K562 (cell line): Measurements from ENCODE around the gene KCNJ8. TPM values are rescaled to one million over a fixed set of nuclear protein-coding genes. Genes with fewer than 3 reads are reported as not detected.

Source experiments
- ATAC-seq: fragments of 200-7000 bp; cut with Tn5 transposase; 3 replicates; pipeline ENCODE4 v1.9.1; 2020; ENCODE audit warnings: moderate library complexity
- BruUV-seq: library from RNA; stranded (reverse); fragments of 400-500 nt; replicated peaks from 2 replicates; lab custom pipeline; 2021; lab: Mats Ljungman, UMichigan
- CTCF ChIA-PET: fragments of 300-600 bp; formaldehyde crosslinking; extraction: SDS; loops from one replicate; lab custom pipeline; 2021; ENCODE audit warnings: low intra/inter-chr PET ratio; lab: Yijun Ruan, JAX
- POLR2A ChIA-PET: fragments of 300-600, 350-650 bp; sonication (Branson Sonifier 250); formaldehyde crosslinking; extraction: SDS; loops from one replicate; lab custom pipeline; 2021; ENCODE audit warnings: antibody characterized with exemption, inconsistent platforms; lab: Yijun Ruan, JAX
- DNase-seq, 4 experiments: peaks; one replicate each; pipeline versions ENCODE4 v3.0.0 to v3.0.0-alpha.2; 2011 to 2018; ENCODE audit warnings: low spot score in 3 of 4, mixed read lengths in 3 of 4; ENCODE audit errors: extremely low read depth in 1 of 4
- FAIRE-seq: peaks from 2 replicates; lab custom pipeline; 2011; peaks lifted over from hg19 to GRCh38; lab: Jason Lieb, UNC
- H2AFZ ChIP-seq: 2 replicates; pipeline ENCODE4 v1.6.0; 2011; ENCODE audit warnings: low read depth, low read length, control low read depth, inconsistent platforms
- H3K27ac ChIP-seq: fragments of 200-600 bp; 3 replicates; pipeline ENCODE4 v1.8.0; 2011; ENCODE audit warnings: low read depth, mild to moderate bottlenecking, control low read depth, inconsistent platforms, low read length, moderate library complexity, mixed read lengths; ENCODE audit errors: extremely low read depth
- H3K27me3 ChIP-seq, 2 experiments: fragments of 300-600 bp in 1 of 2; 2 replicates in 1 of 2; 3 replicates in 1 of 2; pipeline versions ENCODE4 v1.6.0 to v1.8.0; 2011; ENCODE audit warnings: inconsistent platforms in 2 of 2, low read length in 2 of 2, mild to moderate bottlenecking in 1 of 2, mixed read lengths in 1 of 2, moderate library complexity in 1 of 2; ENCODE audit not compliant: control insufficient read depth in 2 of 2, insufficient read depth in 2 of 2
- H3K36me3 ChIP-seq: fragments of 300-600 bp; 3 replicates; pipeline ENCODE4 v1.8.0; 2011; ENCODE audit warnings: mild to moderate bottlenecking, low read length, inconsistent platforms; ENCODE audit not compliant: control insufficient read depth, insufficient read depth
- H3K4me1 ChIP-seq, 2 experiments: fragments of 200-600 bp in 1 of 2; replicated peaks in 1 of 2; 2 replicates in 1 of 2; 3 replicates in 1 of 2; pipeline versions ENCODE4 v1.5.1 to v1.8.0; 2011; ENCODE audit warnings: inconsistent platforms in 2 of 2, low read length in 2 of 2, mild to moderate bottlenecking in 1 of 2, mixed read lengths in 1 of 2, moderate library complexity in 1 of 2; ENCODE audit not compliant: control insufficient read depth in 2 of 2, insufficient read depth in 2 of 2
- H3K4me2 ChIP-seq: 2 replicates; pipeline ENCODE4 v1.6.1; 2011; ENCODE audit warnings: low read length, control low read depth, inconsistent platforms, mixed read lengths; ENCODE audit not compliant: insufficient read depth
- H3K4me3 ChIP-seq: fragments of 200-600 bp; sonication (generic), shearing (Covaris generic); 2 replicates; pipeline ENCODE4 v1.5.1; 2016; ENCODE audit warnings: control low read depth, inconsistent platforms
- H3K79me2 ChIP-seq: fragments of 200-600 bp; 3 replicates; pipeline ENCODE4 v1.8.0; 2011; ENCODE audit warnings: low read length, inconsistent platforms; ENCODE audit not compliant: control insufficient read depth, insufficient read depth
- H3K9ac ChIP-seq, 2 experiments: 2 replicates each; pipeline versions ENCODE4 v1.6.0 to v1.6.1; 2011; ENCODE audit warnings: low read depth in 2 of 2, low read length in 2 of 2, control low read depth in 1 of 2, inconsistent platforms in 1 of 2, mild to moderate bottlenecking in 1 of 2, mixed read lengths in 1 of 2; ENCODE audit not compliant: insufficient read depth in 1 of 2
- H3K9me1 ChIP-seq: one replicate; pipeline ENCODE4 v1.6.0; 2011; ENCODE audit warnings: inconsistent platforms, mild to moderate bottlenecking, low read length, moderate library complexity; ENCODE audit not compliant: control insufficient read depth, insufficient read depth
- H3K9me3 ChIP-seq: replicated peaks from 2 replicates; pipeline ENCODE4 v1.5.1; 2011; ENCODE audit warnings: low read depth, low read length, inconsistent platforms; ENCODE audit not compliant: control insufficient read depth, insufficient read depth
- H4K20me1 ChIP-seq: replicated peaks from 2 replicates; pipeline ENCODE4 v1.6.1; 2011; ENCODE audit warnings: low read length, inconsistent platforms, mixed read lengths; ENCODE audit not compliant: control insufficient read depth, insufficient read depth
- HDAC2 ChIP-seq: fragments of 450-650 bp; IDR thresholded peaks from 2 replicates; pipeline ENCODE4 v1.6.1; 2016; ENCODE audit warnings: mild to moderate bottlenecking
- KAT2B ChIP-seq: IDR thresholded peaks from one replicate; pipeline ENCODE4 v1.6.1; 2012; ENCODE audit warnings: low read depth, mild to moderate bottlenecking, control low read depth, inconsistent platforms, low read length, moderate library complexity
- KLF10 ChIP-seq: fragments of 250-450 bp; sonication (Bioruptor Pico); IDR thresholded peaks from 2 replicates; pipeline ENCODE4 v1.6.1; 2021; ENCODE audit warnings: matching md5 sums
- MYBL2 ChIP-seq, 2 experiments: fragments of 450-650 bp in 1 of 2; sonication (generic) in 1 of 2; formaldehyde crosslinking in 1 of 2; IDR thresholded peaks; 2 replicates each; pipeline versions ENCODE4 v1.6.1 to v1.8.1; 2017 to 2022; ENCODE audit warnings: borderline replicate concordance in 1 of 2, inconsistent platforms in 1 of 2, low read depth in 1 of 2, mild to moderate bottlenecking in 1 of 2, missing genetic modification reagents in 1 of 2, moderate library complexity in 1 of 2
- NFXL1 ChIP-seq: fragments of 450-650 bp; formaldehyde crosslinking; IDR thresholded peaks from 2 replicates; pipeline ENCODE4 v1.4.0; 2021; ENCODE audit warnings: mild to moderate bottlenecking
- OTX1 ChIP-seq: fragments of 450-650 bp; formaldehyde crosslinking; IDR thresholded peaks from 2 replicates; pipeline ENCODE4 v1.4.0; 2022; ENCODE audit warnings: mild to moderate bottlenecking
- ZNF174 ChIP-seq: fragments of 250-450 bp; sonication (Bioruptor Pico); IDR thresholded peaks from 2 replicates; pipeline ENCODE4 v1.4.0; 2020; ENCODE audit warnings: mild to moderate bottlenecking
- whole genome bisulfite sequencing: fragments of 100-300 bp; shearing (Covaris generic); methylation state at CpG from one replicate; pipeline ENCODE4 v1.1.6; 2016; ENCODE audit warnings: low coverage, mixed read lengths; ENCODE audit not compliant: insufficient coverage; ENCODE audit errors: missing lambda C conversion rate; 5-methylcytosine and 5-hydroxymethylcytosine counted together
- in situ Hi-C: fragments of 300-500 bp; cut with MboI; formaldehyde crosslinking; loops from 4 replicates; pipeline ENCODE4 v1.15.0; 2018; ENCODE audit warnings: inconsistent platforms, mixed read lengths
- intact Hi-C: fragments of 100-400 bp; cut with micrococcal nuclease; formaldehyde crosslinking; loops from 2 replicates; pipeline ENCODE4 v1.14.2; 2022
- polyA plus RNA-seq, 8 experiments: library from polyadenylated mRNA; depleted of rRNA in 4 of 8; stranded (reverse) in 5 of 8; unstranded in 3 of 8; fragments of >200 nt; fragmentation: Nextera tagmentation in 2 of 8; fragmentation: Illumina TruSeq in 1 of 8; extraction: Ambion mirVana in 2 of 8; extraction: Trizol in 1 of 8; gene quantifications; 2 replicates each; pipeline versions ENCODE4 v1.2.1 to v1.2.3, GENCODE V29; 2011 to 2014; ENCODE audit warnings: inconsistent platforms in 1 of 8, missing spikeins in 1 of 8
- total RNA-seq, 7 experiments: library from RNA; depleted of rRNA in 6 of 7; stranded (reverse); fragments of >200 nt in 6 of 7; fragmentation: Illumina TruSeq in 2 of 7; extraction: Trizol in 2 of 7; gene quantifications; 2 replicates each; pipeline versions ENCODE4 v1.2.1 to v1.2.3, GENCODE V29; 2011 to 2021; ENCODE audit warnings: low replicate concordance in 1 of 7
- TF ChIP-seq, protein P1 (sequence below): sonication (generic); formaldehyde crosslinking; IDR thresholded peaks from 2 replicates; pipeline ENCODE4 v1.8.0; 2022; ENCODE audit warnings: mild to moderate bottlenecking, missing genetic modification reagents
- TF ChIP-seq, protein P2 (sequence below): sonication (generic); formaldehyde crosslinking; IDR thresholded peaks from 2 replicates; pipeline ENCODE4 v1.9.0; 2022; ENCODE audit warnings: mild to moderate bottlenecking, missing genetic modification reagents

KCNJ8 gene
- total and polyA plus RNA-seq, 9 of the 15 experiments (the other 6 are each of a cell fraction or from before 2014, with no cell fraction given), result 0.28 to 3.6 (median 1.1) TPM

DNA sequence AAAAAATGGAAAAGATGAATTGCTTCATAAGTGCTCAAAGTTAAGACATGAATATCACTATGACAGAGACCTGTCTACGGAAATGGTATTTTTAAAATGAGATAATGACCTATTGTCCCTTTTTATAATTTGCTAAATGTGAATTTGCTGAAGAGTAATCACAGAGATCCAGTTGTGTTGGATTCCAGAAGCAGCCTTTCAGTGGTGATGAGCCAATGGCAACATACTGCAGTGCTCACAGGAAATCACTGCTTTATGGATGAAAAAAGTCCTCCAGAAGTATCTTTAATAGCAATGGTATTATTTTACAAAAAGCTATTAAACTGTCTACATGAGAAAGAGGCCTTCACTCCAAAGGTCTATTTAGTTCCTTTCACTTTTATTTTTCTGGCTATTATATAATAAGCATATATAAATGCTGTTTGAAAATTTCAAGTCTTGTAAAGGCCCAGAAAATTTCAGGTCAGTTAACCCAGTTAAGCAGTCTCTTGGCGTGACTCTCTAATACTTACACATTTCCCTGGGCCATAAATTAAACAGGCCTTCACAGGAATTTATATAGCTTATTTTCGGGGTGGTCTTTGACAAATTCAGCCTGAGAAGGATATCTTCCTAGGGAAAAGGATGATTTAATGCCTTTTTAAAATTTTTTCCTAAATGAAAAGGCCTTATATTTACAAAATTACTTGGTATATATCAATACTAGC is 55.4 kb downstream of the KCNJ8 start (continued):
- TF ChIP-seq HDAC2, result no peak
- TF ChIP-seq NFXL1 (CRISPR knock-in tag), result no peak
- TF ChIP-seq, protein P1, sequence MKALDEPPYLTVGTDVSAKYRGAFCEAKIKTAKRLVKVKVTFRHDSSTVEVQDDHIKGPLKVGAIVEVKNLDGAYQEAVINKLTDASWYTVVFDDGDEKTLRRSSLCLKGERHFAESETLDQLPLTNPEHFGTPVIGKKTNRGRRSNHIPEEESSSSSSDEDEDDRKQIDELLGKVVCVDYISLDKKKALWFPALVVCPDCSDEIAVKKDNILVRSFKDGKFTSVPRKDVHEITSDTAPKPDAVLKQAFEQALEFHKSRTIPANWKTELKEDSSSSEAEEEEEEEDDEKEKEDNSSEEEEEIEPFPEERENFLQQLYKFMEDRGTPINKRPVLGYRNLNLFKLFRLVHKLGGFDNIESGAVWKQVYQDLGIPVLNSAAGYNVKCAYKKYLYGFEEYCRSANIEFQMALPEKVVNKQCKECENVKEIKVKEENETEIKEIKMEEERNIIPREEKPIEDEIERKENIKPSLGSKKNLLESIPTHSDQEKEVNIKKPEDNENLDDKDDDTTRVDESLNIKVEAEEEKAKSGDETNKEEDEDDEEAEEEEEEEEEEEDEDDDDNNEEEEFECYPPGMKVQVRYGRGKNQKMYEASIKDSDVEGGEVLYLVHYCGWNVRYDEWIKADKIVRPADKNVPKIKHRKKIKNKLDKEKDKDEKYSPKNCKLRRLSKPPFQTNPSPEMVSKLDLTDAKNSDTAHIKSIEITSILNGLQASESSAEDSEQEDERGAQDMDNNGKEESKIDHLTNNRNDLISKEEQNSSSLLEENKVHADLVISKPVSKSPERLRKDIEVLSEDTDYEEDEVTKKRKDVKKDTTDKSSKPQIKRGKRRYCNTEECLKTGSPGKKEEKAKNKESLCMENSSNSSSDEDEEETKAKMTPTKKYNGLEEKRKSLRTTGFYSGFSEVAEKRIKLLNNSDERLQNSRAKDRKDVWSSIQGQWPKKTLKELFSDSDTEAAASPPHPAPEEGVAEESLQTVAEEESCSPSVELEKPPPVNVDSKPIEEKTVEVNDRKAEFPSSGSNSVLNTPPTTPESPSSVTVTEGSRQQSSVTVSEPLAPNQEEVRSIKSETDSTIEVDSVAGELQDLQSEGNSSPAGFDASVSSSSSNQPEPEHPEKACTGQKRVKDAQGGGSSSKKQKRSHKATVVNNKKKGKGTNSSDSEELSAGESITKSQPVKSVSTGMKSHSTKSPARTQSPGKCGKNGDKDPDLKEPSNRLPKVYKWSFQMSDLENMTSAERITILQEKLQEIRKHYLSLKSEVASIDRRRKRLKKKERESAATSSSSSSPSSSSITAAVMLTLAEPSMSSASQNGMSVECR (CRISPR knock-in tag), result no peak

DNA sequence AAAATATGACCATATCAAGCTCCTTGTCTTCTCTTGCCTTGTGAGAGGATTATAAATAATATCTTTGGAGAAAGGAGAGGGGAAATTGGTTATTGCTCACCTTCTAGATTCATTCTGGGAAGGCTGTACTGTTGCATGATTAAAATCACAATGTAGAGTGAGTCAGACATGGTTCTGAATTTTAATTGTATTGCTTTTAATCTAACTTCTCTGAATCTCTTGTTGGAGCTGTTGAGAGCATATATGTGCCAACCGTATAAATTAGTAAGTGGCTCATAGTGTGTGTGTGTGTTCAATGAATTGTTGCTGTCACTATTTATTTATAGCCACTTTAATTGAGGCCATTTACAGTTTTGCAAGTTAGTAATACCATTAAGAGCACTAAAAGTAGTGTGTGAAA is 56.1 kb downstream of the KCNJ8 start:
- no peak overlapping the region for H3K4me3 ChIP-seq
- H3K27me3 ChIP-seq, result no peaks in the 10 kb centered on the region
- 17% methylated on average over 1 of the region's 1 CpG for WGBS
- in situ Hi-C loops, result no loop called here
- no peaks in the 10 kb centered on the region for H3K9me1 ChIP-seq
- ChIA-PET POLR2A (no interaction called here), CTCF (no interaction called here)
- H2AFZ ChIP-seq, result no peak overlapping the region
- H3K4me1 ChIP-seq, result no peaks in the 10 kb centered on the region
- no peaks in the 10 kb centered on the region for H4K20me1 ChIP-seq
- H3K36me3 ChIP-seq, result no peaks in the 10 kb centered on the region
- H3K9me3 ChIP-seq, result no peaks in the 10 kb centered on the region
- no peaks in the 10 kb centered on the region for H3K79me2 ChIP-seq
- TF ChIP-seq MYBL2 (IDR thresholded peaks at IDR 0.05; ENCODE audit: low read depth) (no peak), MYBL2 (CRISPR knock-in tag; IDR thresholded peaks at IDR 0.05; ENCODE audit: borderline replicate concordance) (no peak), KAT2B (no peak), ZNF174 (no peak), OTX1 (CRISPR knock-in tag) (no peak), KLF10 (CRISPR knock-in tag) (no peak)
- TF ChIP-seq, protein P2, sequence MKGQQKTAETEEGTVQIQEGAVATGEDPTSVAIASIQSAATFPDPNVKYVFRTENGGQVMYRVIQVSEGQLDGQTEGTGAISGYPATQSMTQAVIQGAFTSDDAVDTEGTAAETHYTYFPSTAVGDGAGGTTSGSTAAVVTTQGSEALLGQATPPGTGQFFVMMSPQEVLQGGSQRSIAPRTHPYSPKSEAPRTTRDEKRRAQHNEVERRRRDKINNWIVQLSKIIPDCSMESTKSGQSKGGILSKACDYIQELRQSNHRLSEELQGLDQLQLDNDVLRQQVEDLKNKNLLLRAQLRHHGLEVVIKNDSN (CRISPR knock-in tag), result no peak
- FAIRE-seq (no peak), ATAC-seq (no peak), DNase-seq (no peak)
- H3K27ac ChIP-seq, result no peak overlapping the region
- no TSS peak for BruUV-seq
- no peak overlapping the region for H3K9ac ChIP-seq
- intact Hi-C loops, result no loop called here
- H3K4me2 ChIP-seq, result no peak overlapping the region
